H4 (cell line): ENCODE measurements around the gene ICAM1. TPM values are rescaled to one million over a fixed set of nuclear protein-coding genes. Genes with fewer than 3 reads are reported as not detected.
A peak's percentile ranks its signal among the peaks of the same experiment; 100 is the strongest.
"Not testable (repeated sequence)": the region's sequence is repeated elsewhere in the genome, so short reads cannot be mapped to it uniquely, and the experiment has no call there.

ENCODE experiments used
- DNase-seq: peaks from one replicate; pipeline ENCODE4 v3.0.0-alpha.2; 2015; ENCODE audit warnings: low spot score
- total RNA-seq: library from RNA; depleted of rRNA; stranded (reverse); fragments of >200 nt; shearing (Covaris generic); gene quantifications from 2 replicates; pipeline ENCODE4 v1.2.3, GENCODE V29; 2014; rRNA removed

ICAM1 gene
- 0.06 and 0.12 TPM in 2 replicates for total RNA-seq

- no peak for DNase-seq
Measured at GRCh38 chr19:10270616-10271394, at the start of gene ICAM1. Gene ICAM1, plus strand, starts transcription at chr19:10271120. Its CDS starts 40 bp downstream, at chr19:10271160.

GRCh38 chr19:10222201-10222890, 48.6 kb upstream of the ICAM1 start:
- no peak for DNase-seq

GRCh38 chr19:10223488-10224213, 47.3 kb upstream of the ICAM1 start:
- DNase-seq: no peak

GRCh38 chr19:10224337-10224736, 46.6 kb upstream of the ICAM1 start:
- no peak for DNase-seq

GRCh38 chr19:10226021-10226375, 44.9 kb upstream of the ICAM1 start:
- DNase-seq: no peak

- no peak for DNase-seq
Measured at GRCh38 chr19:10226376-10227025, 44.4 kb upstream of the ICAM1 start.

- no peak for DNase-seq
Measured at GRCh38 chr19:10227026-10227971, 43.6 kb upstream of the ICAM1 start.

- no peak for DNase-seq
Measured at GRCh38 chr19:10228393-10228792, 42.5 kb upstream of the ICAM1 start.

- no peak for DNase-seq
Measured at GRCh38 chr19:10228920-10229319, 42.0 kb upstream of the ICAM1 start.

- DNase-seq: no peak
Measured at GRCh38 chr19:10230173-10230860, 40.6 kb upstream of the ICAM1 start.

- DNase-seq: peak; percentile 60
Measured at GRCh38 chr19:10230861-10231611, 39.9 kb upstream of the ICAM1 start, which contains the start of gene S1PR2. Gene S1PR2, minus strand, starts transcription at chr19:10231331. Its CDS starts 6,426 bp downstream, at chr19:10224905.

- DNase-seq: no peak
Measured at GRCh38 chr19:10231612-10232228, 39.2 kb upstream of the ICAM1 start.

GRCh38 chr19:10233946-10234345, 37.0 kb upstream of the ICAM1 start:
- no peak for DNase-seq

- no peak for DNase-seq
Measured at GRCh38 chr19:10235003-10235402, 35.9 kb upstream of the ICAM1 start.

GRCh38 chr19:10235409-10235808, 35.5 kb upstream of the ICAM1 start:
- DNase-seq: not testable (repeated sequence)

- DNase-seq: no peak
Measured at GRCh38 chr19:10237702-10238101, 33.2 kb upstream of the ICAM1 start.

- DNase-seq: no peak
Measured at GRCh38 chr19:10238172-10238783, 32.6 kb upstream of the ICAM1 start.

GRCh38 chr19:10241826-10242449, 29.0 kb upstream of the ICAM1 start:
- not testable (repeated sequence) for DNase-seq
